CD4-positive, alpha-beta T cell treated with Interleukin-4 for 4 hours (primary cell): ENCODE measurements around the gene KRTAP12-3.

Source experiments
- DNase-seq: peaks from one replicate; pipeline ENCODE4 v3.0.0-alpha.2; 2020

Gene KRTAP12-3

GRCh38 chr21:44703731-44704635, 46.3 kb downstream of the KRTAP12-3 start:
- DNase-seq: no peak

- DNase-seq: no peak
Observed at GRCh38 chr21:44704636-44705001, 46.9 kb downstream of the KRTAP12-3 start.

GRCh38 chr21:44706026-44706705, 48.4 kb downstream of the KRTAP12-3 start:
- no peak for DNase-seq

- DNase-seq: no peak
Observed at GRCh38 chr21:44706706-44707581, 49.2 kb downstream of the KRTAP12-3 start.
